ENCODE results near the gene CPNE2. TPM values are rescaled to one million over a fixed set of nuclear protein-coding genes. Genes with fewer than 3 reads are reported as not detected.

CPNE2 gene
- polyA plus RNA-seq, 5 donors, result 57.6 to 78.2 (median 70.1) TPM

DNA sequence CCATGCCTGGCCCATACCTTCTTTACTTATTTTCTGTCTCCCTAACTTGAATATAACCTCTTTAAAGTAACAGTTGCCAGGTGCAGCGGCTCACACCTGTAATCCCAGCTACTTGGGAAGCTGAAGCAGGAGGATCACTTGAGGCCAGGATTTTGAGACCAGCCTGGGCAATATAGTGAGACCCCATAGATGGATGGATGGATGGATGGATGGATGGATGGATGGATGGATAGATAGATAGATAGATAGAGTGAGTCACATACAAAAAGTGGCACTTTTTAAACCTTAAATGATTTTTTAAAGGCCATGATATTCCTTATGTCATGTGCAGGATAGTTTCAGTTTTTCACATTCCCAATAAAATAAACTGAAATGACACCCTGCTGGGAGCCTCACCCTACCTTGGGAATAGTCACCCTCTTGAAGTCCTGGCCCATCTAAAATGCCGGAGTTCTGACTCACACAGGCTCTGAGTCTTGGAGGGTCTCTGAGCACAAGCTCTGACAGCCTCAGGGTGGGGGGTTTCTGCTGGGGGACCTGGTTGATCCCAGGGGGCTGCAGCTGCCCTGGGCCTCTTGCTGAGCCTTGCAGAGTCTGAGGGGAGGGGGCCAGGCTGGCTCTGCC lies 26.2 kb downstream of the CPNE2 start:
- no peak for DNase-seq

DNA sequence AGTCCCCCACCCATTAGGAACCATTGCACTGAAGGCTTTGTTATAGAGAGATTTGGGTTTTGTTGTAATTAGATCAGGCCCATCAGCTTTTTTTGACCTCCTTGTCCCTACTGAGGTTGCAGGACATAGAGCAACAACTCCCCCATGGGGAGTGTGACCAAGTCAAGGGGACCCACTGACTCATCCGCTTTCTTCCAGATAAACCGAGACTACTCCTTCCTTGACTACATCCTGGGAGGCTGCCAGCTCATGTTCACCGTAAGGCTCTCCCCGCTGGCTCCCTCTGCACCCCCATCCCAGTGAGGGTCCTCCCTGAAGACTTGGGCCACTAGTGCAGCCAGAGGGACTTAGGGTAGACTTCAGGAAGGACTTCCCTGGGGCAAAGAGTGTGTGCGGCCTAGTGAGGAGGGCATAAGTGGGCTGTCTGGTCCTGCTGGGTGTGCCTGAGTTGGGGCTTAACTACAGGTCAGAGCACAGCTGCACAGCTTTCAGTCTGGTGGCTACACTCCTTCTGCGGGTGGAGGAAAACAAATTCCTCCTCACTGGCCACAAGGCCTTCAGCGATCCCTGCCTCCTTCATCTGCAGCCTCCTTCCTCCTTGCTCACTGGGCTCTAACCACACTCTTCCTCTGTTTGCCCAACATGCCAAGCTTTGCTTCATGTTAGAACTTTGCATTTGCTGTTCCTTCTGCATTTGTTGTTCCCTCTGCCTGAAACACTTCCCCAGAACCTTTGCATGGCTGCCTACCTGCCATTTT lies 31.0 kb downstream of the CPNE2 start:
- DNase-seq, result no peak

GRCh38 chr16:57123974-57124674 lies 31.7 kb downstream of the CPNE2 start:
- no peak for DNase-seq

- DNase-seq, result no peak
Observed at GRCh38 chr16:57125376-57125775, 33.0 kb downstream of the CPNE2 start.

- no peak for DNase-seq
Observed at GRCh38 chr16:57125969-57126368, 33.6 kb downstream of the CPNE2 start.

- no peak for DNase-seq
Observed at GRCh38 chr16:57126411-57126810, 34.0 kb downstream of the CPNE2 start.

DNA sequence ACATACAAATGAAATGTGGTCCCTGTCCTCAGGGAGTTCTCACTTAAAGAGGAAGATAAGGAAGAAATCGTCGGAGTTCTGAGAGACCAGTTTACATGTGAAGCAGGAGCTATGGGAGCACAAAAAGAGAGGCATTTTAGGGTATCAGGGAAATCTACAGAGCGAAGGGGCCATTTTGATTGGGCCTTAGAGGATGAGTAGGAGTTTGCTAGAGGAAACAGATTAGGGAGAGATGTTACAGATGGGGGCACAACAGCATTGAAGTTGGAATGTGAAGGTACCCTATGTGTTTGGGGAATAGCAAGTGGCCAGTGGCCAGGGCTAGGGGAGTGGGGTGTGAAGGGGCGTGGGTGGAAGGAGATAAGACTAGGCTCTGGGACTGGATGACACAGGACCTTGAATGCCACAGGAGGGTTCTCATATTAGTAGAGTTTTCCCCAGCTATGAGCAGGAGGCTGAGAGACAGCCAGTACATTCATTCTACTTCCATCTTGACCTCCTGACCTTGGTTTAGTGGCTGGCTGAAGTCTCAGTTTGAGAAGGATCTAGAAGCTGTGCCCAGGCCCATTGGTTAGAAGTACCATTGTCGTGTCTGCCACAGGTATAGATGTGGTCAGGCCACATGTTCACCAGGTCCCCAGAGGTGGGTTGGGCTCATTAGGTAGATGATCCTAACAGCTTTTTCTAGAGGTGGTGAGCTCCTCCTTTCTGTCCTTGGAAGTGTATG lies 34.8 kb downstream of the CPNE2 start:
- DNase-seq, result no peak

DNA sequence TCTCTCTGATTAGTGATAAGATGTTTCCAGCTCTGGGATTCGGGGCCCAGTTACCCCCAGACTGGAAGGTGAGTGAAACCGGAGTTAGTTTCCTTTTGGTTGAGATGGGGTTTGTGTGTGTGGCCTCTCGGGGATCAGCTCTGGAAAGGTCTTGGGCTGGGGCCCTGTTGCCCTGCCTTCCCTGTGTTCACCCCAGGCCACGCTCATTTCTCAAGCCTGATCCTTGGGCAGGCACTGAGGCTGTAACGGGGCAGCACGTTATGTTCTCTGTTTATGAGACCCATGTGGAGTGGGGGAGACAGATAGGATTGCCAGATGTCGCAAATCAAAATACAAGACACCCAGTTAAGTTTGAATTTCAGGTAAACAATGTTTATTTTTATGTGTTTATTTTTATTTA lies 35.5 kb downstream of the CPNE2 start:
- no peak for DNase-seq

GRCh38 chr16:57128771-57129389 lies 36.5 kb downstream of the CPNE2 start:
- no peak for DNase-seq

GRCh38 chr16:57130950-57131321 lies 38.6 kb downstream of the CPNE2 start:
- DNase-seq, result no peak

- no peak for DNase-seq
Observed at GRCh38 chr16:57131351-57131970, 39.1 kb downstream of the CPNE2 start.

- DNase-seq, result no peak
Observed at GRCh38 chr16:57132470-57132869, 40.1 kb downstream of the CPNE2 start.

GRCh38 chr16:57133031-57133430 lies 40.6 kb downstream of the CPNE2 start:
- no peak for DNase-seq

DNA sequence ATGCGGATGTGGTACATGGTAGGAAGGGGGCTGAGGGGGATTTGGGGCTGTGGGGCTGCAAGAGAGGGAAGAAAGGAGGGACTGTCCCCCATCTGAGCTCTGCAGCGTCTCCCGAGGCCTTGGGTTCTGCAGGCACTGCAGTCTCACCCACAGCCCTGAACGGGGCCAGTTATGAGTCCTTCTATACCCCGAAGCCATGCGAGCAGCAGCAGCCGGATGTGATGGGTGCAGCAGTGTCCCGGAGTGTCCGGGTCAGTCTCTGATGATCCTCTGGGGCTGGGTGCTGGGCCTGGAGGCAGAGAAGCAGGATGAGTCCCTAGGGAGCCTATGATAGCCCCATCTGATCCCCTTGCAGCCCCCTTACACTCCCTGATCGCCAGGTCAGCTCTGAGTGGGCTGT lies 41.5 kb downstream of the CPNE2 start:
- DNase-seq, result no peak

- DNase-seq, result no peak
Observed at GRCh38 chr16:57134982-57135381, 42.6 kb downstream of the CPNE2 start.

DNA sequence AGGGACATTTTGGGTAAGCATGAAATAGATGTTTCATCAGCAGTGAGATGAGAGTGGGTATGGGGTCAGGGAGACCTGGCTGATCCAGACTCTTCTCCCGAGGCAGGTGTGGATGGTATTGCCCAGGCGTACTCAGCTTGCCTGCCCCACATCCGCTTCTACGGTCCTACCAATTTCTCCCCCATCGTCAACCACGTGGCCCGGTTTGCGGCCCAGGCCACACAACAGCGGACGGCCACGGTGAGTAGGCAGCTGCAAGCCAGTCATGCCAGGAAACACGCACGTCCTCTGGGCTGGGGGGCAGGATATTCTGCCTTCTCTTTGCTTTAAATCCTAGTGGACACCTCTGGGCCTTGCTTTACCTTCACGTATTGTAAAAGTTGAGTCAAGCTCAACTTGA lies 44.7 kb downstream of the CPNE2 start:
- no peak for DNase-seq

DNA sequence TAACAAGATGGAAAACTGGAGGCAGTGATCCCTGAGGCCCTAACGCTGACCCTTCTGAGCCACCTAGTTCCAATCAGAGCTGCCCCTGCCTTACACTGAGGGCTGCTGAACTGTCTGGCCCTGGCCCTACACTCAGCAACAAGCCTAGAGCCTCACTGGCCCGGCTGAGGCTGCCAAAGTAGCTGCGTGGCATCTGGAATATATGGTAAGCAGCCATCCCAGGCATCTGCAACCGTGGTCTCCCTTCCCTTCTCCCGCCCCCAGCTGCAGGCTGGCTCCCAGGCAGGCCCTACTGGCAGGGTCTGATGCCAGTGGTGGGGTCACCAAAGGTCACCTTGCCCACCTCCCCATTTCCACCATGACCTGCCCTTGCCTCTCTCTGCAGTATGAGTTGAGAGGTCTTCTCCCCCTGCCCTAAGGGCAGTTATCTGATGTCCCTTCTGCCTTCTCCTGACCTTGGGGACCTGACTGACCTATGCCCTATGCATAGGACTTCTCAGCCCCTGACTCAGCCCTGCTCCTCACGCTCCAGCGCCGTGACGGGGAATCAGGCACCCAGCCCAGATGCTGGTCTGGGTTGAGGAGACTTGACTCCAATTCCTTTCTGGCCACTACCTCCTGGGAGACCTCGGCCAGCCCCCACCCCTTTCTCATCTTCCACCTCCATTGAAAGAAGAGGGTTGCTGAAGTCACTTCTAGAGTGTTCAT lies 45.3 kb downstream of the CPNE2 start:
- no peak for DNase-seq

- DNase-seq, result no peak
Observed at GRCh38 chr16:57138281-57138935, 46.0 kb downstream of the CPNE2 start.

DNA sequence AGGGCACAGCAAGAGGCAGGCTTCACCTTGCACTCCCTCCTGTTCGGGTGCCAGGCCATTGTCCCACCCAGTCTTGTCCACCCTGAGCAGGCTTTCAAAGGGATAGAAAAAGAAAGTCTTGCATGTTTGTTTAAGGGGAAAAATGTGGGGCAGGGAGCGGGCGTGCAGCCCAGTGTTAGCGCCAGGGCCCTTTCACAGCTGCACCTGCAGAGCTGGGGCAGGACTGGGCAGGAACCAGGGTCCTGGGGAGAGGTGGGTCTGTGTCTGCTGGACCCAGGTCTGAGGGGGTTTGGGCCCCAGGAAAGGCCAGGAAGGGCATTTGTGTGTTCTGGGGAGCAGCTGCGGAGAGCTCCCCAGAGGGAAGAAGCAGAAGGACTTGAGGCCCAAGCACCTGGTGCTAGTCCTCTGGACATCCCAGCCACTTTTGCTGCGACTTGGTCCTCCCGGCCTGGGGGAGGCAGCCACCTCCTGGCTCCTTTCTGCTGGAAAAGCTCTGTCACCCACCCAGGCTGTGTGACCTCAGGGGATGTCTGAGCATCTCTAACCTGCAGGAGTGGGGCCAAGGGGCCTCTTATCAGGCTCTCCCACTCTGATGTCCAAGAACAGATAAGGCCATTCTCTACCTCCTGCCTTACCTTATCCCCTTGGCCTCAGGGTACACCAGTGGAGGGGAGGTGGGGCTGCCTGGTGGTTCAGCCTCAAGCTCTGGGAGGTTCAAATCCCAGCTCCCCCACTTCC lies 48.7 kb downstream of the CPNE2 start:
- DNase-seq, result no peak
